B cell (primary cell): Measurements from ENCODE around the gene ZNF587.

Source experiments
- CTCF ChIP-seq: fragments of 200-600 bp; IDR thresholded peaks from one replicate; pipeline ENCODE4 v1.8.0; 2022; ENCODE audit warnings: antibody characterized with exemption, mild to moderate bottlenecking
- EZH2 ChIP-seq: IDR thresholded peaks from 2 replicates; pipeline ENCODE4 v1.6.1; 2012; ENCODE audit warnings: borderline replicate concordance, low read depth, mild to moderate bottlenecking, moderate library complexity, low read length; ENCODE audit not compliant: insufficient read depth, poor library complexity, severe bottlenecking

- TF ChIP-seq CTCF (peak; percentile 23), EZH2 (no peak)
These were observed 47.4 kb upstream of the ZNF587 start for GRCh38 chr19:57802269-57802668.
